ENCODE data around the gene TSKU. TPM values are rescaled to one million over a fixed set of nuclear protein-coding genes. Genes with fewer than 3 reads are reported as not detected.
A peak's percentile ranks its signal among the peaks of the same experiment; 100 is the strongest.

The TSKU gene
- total RNA-seq, 1 experiment from 2014 or later, result 20.1 TPM

- intact Hi-C loops (cut with micrococcal nuclease), result no loop called here
- Mint-ChIP-seq H3K27ac (ENCODE audit: low read depth, unreplicated experiment) (no peak overlapping the region), H3K4me1 (ENCODE audit: insufficient read depth, unreplicated experiment) (peaks cover 5% of the 10 kb centered on the region), H3K9me3 (ENCODE audit: unreplicated experiment) (no peaks in the 10 kb centered on the region), H3K36me3 (ENCODE audit: insufficient read depth, unreplicated experiment) (no peaks in the 10 kb centered on the region), H3K4me3 (ENCODE audit: unreplicated experiment) (no peak overlapping the region), H3K27me3 (ENCODE audit: insufficient read depth, unreplicated experiment) (peaks cover 17% of the 10 kb centered on the region)
- POLR2A ChIA-PET, result interaction anchor here (0.6 kb wide), 3 partner anchors 23 to 1452 kb away, joined by 3 to 4 read pairs (median 3); partner anchors contain the start of gene ACER3
- no peak for DNase-seq (ENCODE audit: unreplicated experiment)
- CTCF ChIA-PET, result interaction anchor here (0.7 to 0.8 kb wide), 2 partner anchors 26 to 81 kb away, joined by 3 read pairs; no protein-coding TSS in a partner anchor
- no peak for TF ChIP-seq CTCF (IDR thresholded peaks at IDR 0.05; ENCODE audit: unreplicated experiment)
- no TSS peak for BruUV-seq (replicated peaks)
Observed at GRCh38 chr11:76837696-76838677, 54.8 kb downstream of the TSKU start.

GRCh38 chr11:76838678-76839068 is 55.5 kb downstream of the TSKU start:
- Mint-ChIP-seq H3K36me3 (ENCODE audit: insufficient read depth, unreplicated experiment) (no peaks in the 10 kb centered on the region), H3K27ac (ENCODE audit: low read depth, unreplicated experiment) (no peak overlapping the region), H3K9me3 (ENCODE audit: unreplicated experiment) (no peaks in the 10 kb centered on the region), H3K4me3 (ENCODE audit: unreplicated experiment) (no peak overlapping the region), H3K4me1 (ENCODE audit: insufficient read depth, unreplicated experiment) (peaks cover 5% of the 10 kb centered on the region), H3K27me3 (ENCODE audit: insufficient read depth, unreplicated experiment) (peaks cover 17% of the 10 kb centered on the region)
- TF ChIP-seq CTCF (IDR thresholded peaks at IDR 0.05; ENCODE audit: unreplicated experiment), result no peak
- BruUV-seq (replicated peaks), result no TSS peak
- POLR2A ChIA-PET, result interaction anchor here (0.6 kb wide), 2 partner anchors 22 to 827 kb away, joined by 3 to 4 read pairs; partner anchors contain the start of gene ACER3
- CTCF ChIA-PET, result interaction anchor here (0.7 to 0.8 kb wide), 2 partner anchors 27 to 81 kb away, joined by 3 read pairs; no protein-coding TSS in a partner anchor
- intact Hi-C loops (cut with micrococcal nuclease), result no loop called here
- peak; percentile 39 for DNase-seq (ENCODE audit: unreplicated experiment)

- peaks cover 17% of the 10 kb centered on the region for H3K27me3 Mint-ChIP-seq (ENCODE audit: insufficient read depth, unreplicated experiment)
- intact Hi-C loops (cut with micrococcal nuclease), result no loop called here
- BruUV-seq (replicated peaks), result no TSS peak
- no peak overlapping the region for H3K27ac Mint-ChIP-seq (ENCODE audit: low read depth, unreplicated experiment)
- POLR2A ChIA-PET, result no interaction called here
- TF ChIP-seq CTCF (IDR thresholded peaks at IDR 0.05; ENCODE audit: unreplicated experiment), result no peak
- DNase-seq (ENCODE audit: unreplicated experiment), result no peak
- H3K9me3 Mint-ChIP-seq (ENCODE audit: unreplicated experiment), result no peaks in the 10 kb centered on the region
- H3K36me3 Mint-ChIP-seq (ENCODE audit: insufficient read depth, unreplicated experiment), result no peaks in the 10 kb centered on the region
- H3K4me3 Mint-ChIP-seq (ENCODE audit: unreplicated experiment), result no peak overlapping the region
- peaks cover 5% of the 10 kb centered on the region for H3K4me1 Mint-ChIP-seq (ENCODE audit: insufficient read depth, unreplicated experiment)
- CTCF ChIA-PET, result no interaction called here
Observed at GRCh38 chr11:76839311-76839710, 56.2 kb downstream of the TSKU start.

GRCh38 chr11:76841923-76842452 is 58.8 kb downstream of the TSKU start:
- Mint-ChIP-seq H3K36me3 (ENCODE audit: insufficient read depth, unreplicated experiment) (no peaks in the 10 kb centered on the region), H3K4me3 (ENCODE audit: unreplicated experiment) (no peak overlapping the region), H3K4me1 (ENCODE audit: insufficient read depth, unreplicated experiment) (peaks cover 5% of the 10 kb centered on the region), H3K27me3 (ENCODE audit: insufficient read depth, unreplicated experiment) (peaks cover 17% of the 10 kb centered on the region), H3K9me3 (ENCODE audit: unreplicated experiment) (no peaks in the 10 kb centered on the region), H3K27ac (ENCODE audit: low read depth, unreplicated experiment) (no peak overlapping the region)
- POLR2A ChIA-PET, result no interaction called here
- no peak for DNase-seq (ENCODE audit: unreplicated experiment)
- CTCF ChIA-PET, result interaction anchor here (0.5 to 0.8 kb wide), 3 partner anchors 18 to 99 kb away, joined by 3 to 4 read pairs (median 3); no protein-coding TSS in a partner anchor
- no TSS peak for BruUV-seq (replicated peaks)
- intact Hi-C loops (cut with micrococcal nuclease), result no loop called here
- TF ChIP-seq CTCF (IDR thresholded peaks at IDR 0.05; ENCODE audit: unreplicated experiment), result no peak
